ENCODE results near the gene ZSCAN18.

DNA sequence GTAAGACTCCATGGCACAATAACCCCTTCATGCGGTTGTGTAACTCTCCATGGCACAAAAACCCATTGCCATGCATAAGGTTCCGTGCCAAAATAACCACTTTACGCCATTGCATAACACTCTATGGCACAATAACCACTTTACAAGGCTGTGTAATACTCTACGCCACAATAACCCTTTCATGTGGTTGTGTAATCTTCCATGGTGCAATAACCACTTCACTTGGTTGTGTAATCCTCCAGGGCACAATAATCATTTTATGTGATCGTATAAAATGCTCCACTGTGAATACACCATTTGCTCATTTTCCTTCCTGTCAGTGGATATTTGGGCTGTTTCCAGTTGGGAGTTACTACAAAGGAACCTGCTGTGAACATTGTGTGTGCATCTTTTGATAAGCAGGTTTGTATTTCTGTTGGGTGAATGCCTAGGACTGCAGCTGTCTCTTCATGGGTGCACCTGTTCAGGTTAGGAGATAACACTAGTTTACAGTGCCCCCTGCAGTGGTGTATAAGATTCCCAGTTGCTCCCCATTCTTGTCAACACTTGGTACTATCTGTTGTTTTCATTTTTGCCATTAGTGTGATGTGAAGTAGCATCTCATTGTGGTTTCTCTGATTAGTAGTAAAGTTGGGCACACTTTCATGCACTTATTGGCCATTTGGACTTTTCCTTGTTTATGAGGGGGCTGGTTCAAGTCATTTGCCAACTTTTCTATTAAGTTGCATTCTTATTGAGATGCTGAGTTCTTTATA, 21.1 kb upstream of the ZSCAN18 start:
- TF ChIP-seq, protein P1, sequence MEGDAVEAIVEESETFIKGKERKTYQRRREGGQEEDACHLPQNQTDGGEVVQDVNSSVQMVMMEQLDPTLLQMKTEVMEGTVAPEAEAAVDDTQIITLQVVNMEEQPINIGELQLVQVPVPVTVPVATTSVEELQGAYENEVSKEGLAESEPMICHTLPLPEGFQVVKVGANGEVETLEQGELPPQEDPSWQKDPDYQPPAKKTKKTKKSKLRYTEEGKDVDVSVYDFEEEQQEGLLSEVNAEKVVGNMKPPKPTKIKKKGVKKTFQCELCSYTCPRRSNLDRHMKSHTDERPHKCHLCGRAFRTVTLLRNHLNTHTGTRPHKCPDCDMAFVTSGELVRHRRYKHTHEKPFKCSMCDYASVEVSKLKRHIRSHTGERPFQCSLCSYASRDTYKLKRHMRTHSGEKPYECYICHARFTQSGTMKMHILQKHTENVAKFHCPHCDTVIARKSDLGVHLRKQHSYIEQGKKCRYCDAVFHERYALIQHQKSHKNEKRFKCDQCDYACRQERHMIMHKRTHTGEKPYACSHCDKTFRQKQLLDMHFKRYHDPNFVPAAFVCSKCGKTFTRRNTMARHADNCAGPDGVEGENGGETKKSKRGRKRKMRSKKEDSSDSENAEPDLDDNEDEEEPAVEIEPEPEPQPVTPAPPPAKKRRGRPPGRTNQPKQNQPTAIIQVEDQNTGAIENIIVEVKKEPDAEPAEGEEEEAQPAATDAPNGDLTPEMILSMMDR (IDR thresholded peaks at IDR 0.05; ENCODE audit: extremely low read depth in 1 of 2, insufficient read depth in 1 of 2, low read depth in 1 of 2, low read length in 2 of 2): no peak
- TF ChIP-seq GATA2 (IDR thresholded peaks at IDR 0.05; ENCODE audit: insufficient read depth, insufficient read length, low read depth, low read length): no peak
- TF ChIP-seq POLR2A (IDR thresholded peaks at IDR 0.05; ENCODE audit: low read depth, low read length): no peak
- TF ChIP-seq, protein P2, sequence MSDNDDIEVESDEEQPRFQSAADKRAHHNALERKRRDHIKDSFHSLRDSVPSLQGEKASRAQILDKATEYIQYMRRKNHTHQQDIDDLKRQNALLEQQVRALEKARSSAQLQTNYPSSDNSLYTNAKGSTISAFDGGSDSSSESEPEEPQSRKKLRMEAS (IDR thresholded peaks at IDR 0.05; ENCODE audit: insufficient read depth, insufficient read length): no peak
- TF ChIP-seq JUN (IDR thresholded peaks at IDR 0.05; ENCODE audit: borderline replicate concordance, insufficient read depth, insufficient read length, low read depth): no peak
- no peak for TF ChIP-seq POLR2AphosphoS5 (IDR thresholded peaks at IDR 0.05; ENCODE audit: insufficient read depth, low read depth, low read length)
